Tibial artery (tissue), 4 donors: ENCODE data around the gene LRRC14B.
"Not testable (repeated sequence)": the region's sequence is repeated elsewhere in the genome, so short reads cannot be mapped to it uniquely, and the experiment has no call there.

ENCODE experiments used
- DNase-seq, 2 donors: peaks; one replicate each; pipeline ENCODE4 v3.0.0-alpha.2; 2019
- H3K27ac ChIP-seq, 2 donors: fragments of 200-600 bp; sonication (generic) in 1 of 2; 1 replicate in 1 of 2; 2 replicates in 1 of 2; pipeline ENCODE4 v1.5.1; 2018 to 2019; ENCODE audit warnings: mild to moderate bottlenecking in 1 of 2
- H3K27me3 ChIP-seq, 2 donors: fragments of 200-600 bp; sonication (generic) in 1 of 2; one replicate each; pipeline versions ENCODE4 v1.5.1 to v1.6.0; 2016 to 2019
- H3K36me3 ChIP-seq, 3 donors: fragments of 200-600 bp; sonication (generic) in 2 of 3; one replicate each; pipeline ENCODE4 v1.5.1; 2016 to 2019; ENCODE audit warnings: mild to moderate bottlenecking in 2 of 3
- H3K4me1 ChIP-seq, 4 donors: fragments of 200-600 bp; sonication (generic) in 2 of 4; 1 replicate in 3 of 4; 2 replicates in 1 of 4; pipeline ENCODE4 v1.5.1; 2016 to 2019
- H3K4me3 ChIP-seq, 2 donors: fragments of 200-600 bp; sonication (generic) in 1 of 2; 1 replicate in 1 of 2; 2 replicates in 1 of 2; pipeline ENCODE4 v1.5.1; 2018 to 2019; ENCODE audit warnings: mild to moderate bottlenecking in 2 of 2
- H3K9me3 ChIP-seq, 3 donors: fragments of 200-600 bp; sonication (generic) in 1 of 3; one replicate each; pipeline ENCODE4 v1.5.1; 2016 to 2019
- intact Hi-C: fragments of 100-400 bp; cut with DNase I; formaldehyde crosslinking; loops from one replicate; pipeline ENCODE4 v1.15.0; 2023; ENCODE audit warnings: low total_unique reads
- TF ChIP-seq, protein P1 (sequence below), 2 experiments: fragments of 200-600 bp in 1 of 2; fragments of 450-650 bp in 1 of 2; IDR thresholded peaks; one replicate each; pipeline ENCODE4 v1.5.1; 2017 to 2019; ENCODE audit warnings: antibody characterized with exemption in 2 of 2, mild to moderate bottlenecking in 1 of 2, moderate library complexity in 1 of 2

Gene LRRC14B

DNA sequence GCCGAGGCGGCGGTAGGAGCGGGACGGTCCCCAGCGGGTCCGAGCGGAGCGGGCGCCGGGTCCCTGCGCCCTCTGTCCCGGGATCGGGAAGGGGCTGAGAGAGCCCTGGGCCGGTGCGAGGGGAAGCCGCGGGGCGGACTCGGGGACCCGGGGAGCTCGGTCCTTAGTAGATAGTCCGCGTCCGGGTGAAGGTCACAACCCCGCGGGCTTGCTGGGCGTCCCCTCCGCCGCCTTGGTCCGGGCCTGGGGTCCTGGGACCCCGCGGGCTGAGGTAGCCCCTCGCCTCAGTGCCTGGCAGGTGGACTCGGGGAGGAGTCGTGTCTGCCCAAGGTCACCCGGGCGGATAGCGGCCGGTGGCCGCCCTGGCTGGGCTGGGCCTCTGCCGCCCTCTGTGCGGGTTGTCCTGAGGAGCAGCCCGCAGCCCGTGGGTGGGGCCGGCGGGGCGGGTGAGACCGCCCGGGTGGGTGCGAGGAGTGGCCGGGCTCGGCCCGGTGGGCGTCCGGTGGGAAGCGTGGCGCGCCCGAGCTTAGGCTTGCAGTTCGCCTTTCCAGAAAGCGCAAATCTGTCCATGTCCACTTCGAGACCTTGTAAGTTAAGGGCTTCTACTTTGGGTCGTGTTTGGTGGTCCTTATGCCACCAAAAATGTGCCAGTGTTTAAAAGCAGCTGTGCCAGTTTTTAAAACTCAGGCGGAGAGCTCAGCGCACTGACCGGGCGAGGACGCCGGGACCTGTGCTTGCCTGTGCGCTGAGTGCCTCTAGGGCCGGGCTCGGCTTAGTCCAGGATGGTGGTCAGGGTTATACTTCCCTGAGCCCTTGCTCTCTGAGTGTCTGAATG is 27.4 kb downstream of the LRRC14B start:
- Histone ChIP-seq H3K27me3 (no peaks in the 10 kb centered on the region), H3K4me1 (peaks cover 0 to 47% (median 20%) of the 10 kb centered on the region in 4 donors), H3K9me3 (no peaks in the 10 kb centered on the region), H3K4me3 (peak overlapping the region; percentile 73 to 95), H3K27ac (peak overlapping the region; percentile 78 to 86), H3K36me3 (peaks cover 0 to 7% (median under 1%) of the 10 kb centered on the region in 3 donors)
- TF ChIP-seq, protein P1, sequence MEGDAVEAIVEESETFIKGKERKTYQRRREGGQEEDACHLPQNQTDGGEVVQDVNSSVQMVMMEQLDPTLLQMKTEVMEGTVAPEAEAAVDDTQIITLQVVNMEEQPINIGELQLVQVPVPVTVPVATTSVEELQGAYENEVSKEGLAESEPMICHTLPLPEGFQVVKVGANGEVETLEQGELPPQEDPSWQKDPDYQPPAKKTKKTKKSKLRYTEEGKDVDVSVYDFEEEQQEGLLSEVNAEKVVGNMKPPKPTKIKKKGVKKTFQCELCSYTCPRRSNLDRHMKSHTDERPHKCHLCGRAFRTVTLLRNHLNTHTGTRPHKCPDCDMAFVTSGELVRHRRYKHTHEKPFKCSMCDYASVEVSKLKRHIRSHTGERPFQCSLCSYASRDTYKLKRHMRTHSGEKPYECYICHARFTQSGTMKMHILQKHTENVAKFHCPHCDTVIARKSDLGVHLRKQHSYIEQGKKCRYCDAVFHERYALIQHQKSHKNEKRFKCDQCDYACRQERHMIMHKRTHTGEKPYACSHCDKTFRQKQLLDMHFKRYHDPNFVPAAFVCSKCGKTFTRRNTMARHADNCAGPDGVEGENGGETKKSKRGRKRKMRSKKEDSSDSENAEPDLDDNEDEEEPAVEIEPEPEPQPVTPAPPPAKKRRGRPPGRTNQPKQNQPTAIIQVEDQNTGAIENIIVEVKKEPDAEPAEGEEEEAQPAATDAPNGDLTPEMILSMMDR (IDR thresholded peaks at IDR 0.05), result no peak
- intact Hi-C loops, result loop anchor here (2.0 to 5.0 kb wide), 2 partner anchors 30 to 54 kb away; partner anchors contain the start of gene PDCD6
- DNase-seq, result peak in 1 of 2 donors; percentile 41

DNA sequence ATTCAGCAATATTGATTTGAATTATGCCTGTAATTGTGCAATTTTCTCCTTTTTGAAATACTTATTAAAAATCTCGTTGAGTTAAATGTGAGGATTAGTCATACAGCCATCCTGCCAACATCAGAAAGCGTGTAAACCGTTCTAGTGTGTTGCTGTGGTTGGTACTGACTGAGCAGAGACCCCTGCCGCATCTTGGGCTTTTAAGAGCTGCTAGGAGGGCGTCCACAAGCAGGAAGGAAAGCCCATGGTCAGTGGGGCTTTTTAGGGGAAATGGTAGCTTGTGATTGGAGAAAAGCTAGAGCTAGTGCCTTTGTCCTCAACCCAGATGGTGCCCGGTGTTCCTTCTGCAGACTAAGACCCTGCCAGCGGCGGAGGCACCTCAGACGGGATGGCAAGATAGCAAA is 28.2 kb downstream of the LRRC14B start:
- H3K27ac ChIP-seq, result peak overlapping the region; percentile 78 to 86
- no peaks in the 10 kb centered on the region for H3K9me3 ChIP-seq
- peaks cover 4 to 7% (median 7%) of the 10 kb centered on the region in 3 donors for H3K36me3 ChIP-seq
- peak overlapping the region; percentile 73 to 95 for H3K4me3 ChIP-seq
- TF ChIP-seq, protein P1 (IDR thresholded peaks at IDR 0.05), result no peak
- H3K4me1 ChIP-seq, result peaks cover 0 to 47% (median 20%) of the 10 kb centered on the region in 4 donors
- H3K27me3 ChIP-seq, result no peaks in the 10 kb centered on the region
- no peak for DNase-seq
- intact Hi-C loops, result loop anchor here (2.0 to 5.0 kb wide), 2 partner anchors 31 to 53 kb away; partner anchors contain the start of gene PDCD6

GRCh38 chr5:219991-220390 is 28.7 kb downstream of the LRRC14B start:
- TF ChIP-seq, protein P1 (IDR thresholded peaks at IDR 0.05), result no peak
- peak overlapping the region; percentile 73 to 95 for H3K4me3 ChIP-seq
- H3K27ac ChIP-seq, result peak overlapping the region; percentile 78 to 86

GRCh38 chr5:222951-223715 is 31.8 kb downstream of the LRRC14B start:
- H3K27ac ChIP-seq, H3K9me3 ChIP-seq, H3K27me3 ChIP-seq, H3K4me3 ChIP-seq, DNase-seq, intact Hi-C loops: not testable (repeated sequence)
- Histone ChIP-seq H3K4me1 (peaks cover 0 to 31% (median 18%) of the 10 kb centered on the region in 4 donors), H3K36me3 (peaks cover 41 to 44% (median 44%) of the 10 kb centered on the region in 3 donors)

More at GRCh38 chr5:219991-220390, 28.7 kb downstream of the LRRC14B start:
- Histone ChIP-seq H3K9me3 (no peaks in the 10 kb centered on the region), H3K36me3 (peaks cover 10 to 13% (median 12%) of the 10 kb centered on the region in 3 donors), H3K4me1 (peaks cover 0 to 44% (median 20%) of the 10 kb centered on the region in 4 donors), H3K27me3 (no peaks in the 10 kb centered on the region)
- DNase-seq, result no peak
- intact Hi-C loops, result loop anchor here (2.0 to 5.0 kb wide), 2 partner anchors 31 to 52 kb away; partner anchors contain the start of gene PDCD6

DNA sequence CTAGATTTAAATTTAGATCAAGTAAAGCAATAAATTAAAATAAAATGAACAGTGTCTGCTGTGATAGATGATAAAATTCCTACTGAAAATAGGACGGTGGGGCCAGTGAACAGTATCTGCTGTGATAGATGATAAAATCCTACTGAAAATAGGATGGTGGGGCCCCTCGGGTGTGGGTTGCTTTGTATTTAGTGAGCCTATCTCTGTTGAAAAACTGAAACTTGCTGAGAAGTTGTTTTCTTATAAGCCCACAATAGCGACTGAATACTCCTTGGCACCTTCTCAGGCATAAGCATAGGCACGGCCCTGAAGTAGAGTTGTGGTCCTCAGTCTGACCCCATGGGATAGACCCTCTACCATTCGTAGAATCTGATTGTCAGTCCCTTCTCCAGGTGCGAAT is 32.5 kb downstream of the LRRC14B start:
- Histone ChIP-seq H3K4me1 (peaks cover 0 to 31% (median 18%) of the 10 kb centered on the region in 4 donors), H3K27ac (no peak overlapping the region), H3K36me3 (peaks cover 46 to 50% (median 50%) of the 10 kb centered on the region in 3 donors), H3K9me3 (no peaks in the 10 kb centered on the region), H3K4me3 (no peak overlapping the region), H3K27me3 (no peaks in the 10 kb centered on the region)
- TF ChIP-seq, protein P1 (IDR thresholded peaks at IDR 0.05), result no peak
- DNase-seq, result no peak
- intact Hi-C loops, result no loop called here
